HepG2 (cell line): ENCODE data around the gene ZFP36. TPM values are rescaled to one million over a fixed set of nuclear protein-coding genes. Genes with fewer than 3 reads are reported as not detected.

Experiments
- ATAC-seq: fragments of 200-7000 bp; cut with Tn5 transposase; 3 replicates; pipeline ENCODE4 v1.9.1; 2020; ENCODE audit warnings: mild to moderate bottlenecking, moderate library complexity
- BruUV-seq: library from RNA; stranded (reverse); fragments of 400-500 nt; replicated peaks from 2 replicates; lab custom pipeline; 2021; lab: Mats Ljungman, UMichigan
- CTCF ChIA-PET: fragments of 300-600 bp; formaldehyde crosslinking; extraction: SDS; loops from one replicate; lab custom pipeline; 2021; ENCODE audit warnings: low total read pairs, inconsistent platforms, low intra/inter-chr PET ratio; lab: Yijun Ruan, JAX
- POLR2A ChIA-PET: fragments of 350-600 bp; sonication (Branson Sonifier 250); formaldehyde crosslinking; loops from one replicate; lab custom pipeline; 2020; ENCODE audit warnings: antibody characterized with exemption, inconsistent platforms; lab: Yijun Ruan, JAX
- DNase-seq: peaks from one replicate; pipeline ENCODE4 v3.0.0-alpha.2; 2015; ENCODE audit warnings: low spot score
- FAIRE-seq: peaks from 3 replicates; lab custom pipeline; 2011; peaks lifted over from hg19 to GRCh38; lab: Jason Lieb, UNC
- H2AFZ ChIP-seq: one replicate; pipeline ENCODE4 v1.6.1; 2011; ENCODE audit warnings: low read length, inconsistent platforms
- H3K27ac ChIP-seq: fragments of 300-600 bp; 3 replicates; pipeline ENCODE4 v1.8.0; 2011; ENCODE audit warnings: mixed run types, mild to moderate bottlenecking, mixed read lengths, low read length, inconsistent platforms; ENCODE audit not compliant: insufficient read depth; ENCODE audit errors: extremely low read length
- H3K27me3 ChIP-seq, 2 experiments: fragments of 200-600 bp in 1 of 2; 2 replicates in 1 of 2; 3 replicates in 1 of 2; pipeline versions ENCODE4 v1.6.0 to v1.8.0; 2011; ENCODE audit warnings: low read length in 2 of 2, mild to moderate bottlenecking in 2 of 2, moderate library complexity in 2 of 2, inconsistent platforms in 1 of 2; ENCODE audit not compliant: insufficient read depth in 2 of 2, control insufficient read depth in 1 of 2
- H3K36me3 ChIP-seq, 2 experiments: fragments of 200-600 bp in 1 of 2; replicated peaks in 1 of 2; 2 replicates in 1 of 2; 3 replicates in 1 of 2; pipeline versions ENCODE4 v1.5.1 to v1.8.0; 2011; ENCODE audit warnings: low read length in 2 of 2, inconsistent platforms in 1 of 2; ENCODE audit not compliant: insufficient read depth in 2 of 2, control insufficient read depth in 1 of 2
- H3K4me1 ChIP-seq: 2 replicates; pipeline ENCODE4 v1.5.1; 2012; ENCODE audit warnings: low read length, inconsistent platforms; ENCODE audit not compliant: insufficient read depth
- H3K4me2 ChIP-seq: 2 replicates; pipeline ENCODE4 v1.6.0; 2011; ENCODE audit warnings: low read depth, low read length, inconsistent platforms
- H3K4me3 ChIP-seq, 3 experiments: fragments of 200-600 bp in 1 of 3; sonication (generic), shearing (Covaris generic) in 1 of 3; replicated peaks in 1 of 3; 2 replicates each; pipeline ENCODE4 v1.5.1; 2011 to 2016; ENCODE audit warnings: low read length in 3 of 3, inconsistent platforms in 2 of 3, low read depth in 2 of 3, mild to moderate bottlenecking in 2 of 3, control low read depth in 1 of 3, mixed read lengths in 1 of 3; ENCODE audit not compliant: insufficient read depth in 1 of 3
- H3K79me2 ChIP-seq: one replicate; pipeline ENCODE4 v1.6.1; 2011; ENCODE audit warnings: low read length, inconsistent platforms; ENCODE audit not compliant: insufficient read depth
- H3K9ac ChIP-seq: 2 replicates; pipeline ENCODE4 v1.6.0; 2011; ENCODE audit warnings: mild to moderate bottlenecking, low read depth, low read length, inconsistent platforms; ENCODE audit not compliant: insufficient read depth
- H3K9me3 ChIP-seq: 2 replicates; pipeline ENCODE4 v1.5.1; 2012; ENCODE audit warnings: mild to moderate bottlenecking, low read length
- H4K20me1 ChIP-seq: 2 replicates; pipeline ENCODE4 v1.6.0; 2011; ENCODE audit warnings: inconsistent platforms, mild to moderate bottlenecking, low read length, moderate library complexity; ENCODE audit not compliant: insufficient read depth
- CENPX ChIP-seq: sonication (generic); formaldehyde crosslinking; IDR thresholded peaks from 2 replicates; pipeline ENCODE4 v1.9.0; 2021; ENCODE audit warnings: mild to moderate bottlenecking, missing genetic modification reagents, moderate library complexity
- FIP1L1 ChIP-seq: fragments of 200-400 bp; formaldehyde crosslinking; IDR thresholded peaks from 2 replicates; pipeline ENCODE4 v1.6.1; 2018; ENCODE audit warnings: low read depth, mild to moderate bottlenecking, low read length, moderate library complexity, borderline replicate concordance; ENCODE audit not compliant: insufficient read depth
- IKZF1 ChIP-seq: fragments of 450-650 bp; IDR thresholded peaks from 2 replicates; pipeline ENCODE4 v1.7.1; 2016
- KDM1A ChIP-seq: IDR thresholded peaks from 2 replicates; pipeline ENCODE4 v1.6.1; 2016; ENCODE audit warnings: missing compliant biosample characterization
- PRDM15 ChIP-seq: sonication (generic); formaldehyde crosslinking; IDR thresholded peaks from 2 replicates; pipeline ENCODE4 v1.4.0; 2020; ENCODE audit warnings: missing genetic modification reagents
- RFX1 ChIP-seq: fragments of 450-650 bp; IDR thresholded peaks from 2 replicates; pipeline ENCODE4 v1.6.1; 2017
- SIX4 ChIP-seq: sonication (generic); formaldehyde crosslinking; IDR thresholded peaks from 2 replicates; pipeline ENCODE4 v1.4.0; 2020; ENCODE audit warnings: missing genetic modification reagents
- STAT5B ChIP-seq: sonication (generic); formaldehyde crosslinking; IDR thresholded peaks from 2 replicates; pipeline ENCODE4 v1.4.0; 2020; ENCODE audit warnings: missing genetic modification reagents
- STAT6 ChIP-seq: sonication (generic); formaldehyde crosslinking; IDR thresholded peaks from 2 replicates; pipeline ENCODE4 v1.4.0; 2020; ENCODE audit warnings: missing genetic modification reagents, mild to moderate bottlenecking, borderline replicate concordance
- ZNF350 ChIP-seq: sonication (generic); formaldehyde crosslinking; IDR thresholded peaks from 2 replicates; pipeline ENCODE4 v1.4.0; 2020; ENCODE audit warnings: mild to moderate bottlenecking, low read depth, missing genetic modification reagents, borderline replicate concordance
- ZNF609 ChIP-seq: sonication (generic); formaldehyde crosslinking; IDR thresholded peaks from 2 replicates; pipeline ENCODE4 v1.4.0; 2020; ENCODE audit warnings: mild to moderate bottlenecking, missing genetic modification reagents, borderline replicate concordance
- ZNF616 ChIP-seq: sonication (generic); formaldehyde crosslinking; IDR thresholded peaks from 2 replicates; pipeline ENCODE4 v1.5.0; 2020; ENCODE audit warnings: low read depth, mild to moderate bottlenecking, missing genetic modification reagents
- WGBS: methylation state at CpG from one replicate; pipeline ENCODE4 v1.1.6; 2017; ENCODE audit warnings: low lambda C conversion rate; 5-methylcytosine and 5-hydroxymethylcytosine counted together
- in situ Hi-C: cut with HindIII; loops from 2 replicates; pipeline ENCODE4 v1.10.0; 2017; ENCODE audit warnings: low pct_unique_long_range_greater_than_20kb; ENCODE audit not compliant: extremely low pct_ligation_motif_present
- intact Hi-C: fragments of 100-400 bp; cut with micrococcal nuclease; formaldehyde crosslinking; loops from one replicate; pipeline ENCODE4 v1.10.0; 2022; ENCODE audit not compliant: unreplicated experiment
- polyA plus RNA-seq, 8 experiments: library from polyadenylated mRNA; depleted of rRNA in 3 of 8; stranded (reverse) in 7 of 8; unstranded in 1 of 8; fragments of >200 nt; fragmentation: Illumina TruSeq in 4 of 8; extraction: Trizol in 4 of 8; gene quantifications; 2 replicates each; pipeline versions ENCODE4 v1.2.1 to v1.2.3, GENCODE V29; 2011 to 2016; ENCODE audit warnings: low read depth in 4 of 8, missing spikeins in 1 of 8, mixed read lengths in 1 of 8; ENCODE audit not compliant: insufficient read depth in 1 of 8
- total RNA-seq, 5 experiments: library from RNA; depleted of rRNA; stranded (reverse); fragments of >200 nt; fragmentation: Illumina TruSeq; extraction: Trizol; gene quantifications; 2 replicates each; pipeline ENCODE4 v1.2.3, GENCODE V29; 2016; ENCODE audit warnings: low read depth in 1 of 5

Gene ZFP36
- total and polyA plus RNA-seq, 2 of the 13 experiments (the other 11 are each of a cell fraction or from before 2014, with no cell fraction given) = 1.4 to 1.7 TPM

GRCh38 chr19:39448271-39448670, 41.6 kb downstream of the ZFP36 start:
- CTCF ChIA-PET = no interaction called here
- in situ Hi-C loops = no loop called here
- BruUV-seq = no TSS peak
- 0 out of 2 replicates have a peak, but pooled peaks cover 3% of the 10 kb centered on the region for H4K20me1 ChIP-seq
- H3K4me1 ChIP-seq = peaks cover 54% of the 10 kb centered on the region
- H3K27me3 ChIP-seq = peaks cover 0 to 3% of the 10 kb centered on the region in 2 experiments; a peak in 1 of 5 replicates
- peaks cover 11 to 25% of the 10 kb centered on the region in 2 experiments; a peak in 4 of 5 replicates for H3K36me3 ChIP-seq
- H3K27ac ChIP-seq = no peak overlapping the region
- H3K9me3 ChIP-seq = no peaks in the 10 kb centered on the region
- FAIRE-seq (no peak), DNase-seq (no peak), ATAC-seq (no peak)
- intact Hi-C loops = no loop called here
- 0 out of 2 replicates have a peak overlapping the region, but pooled peaks have one; percentile 8 for H3K9ac ChIP-seq
- POLR2A ChIA-PET = interaction anchor here (1.6 kb wide), 1 partner anchor 13 kb away, joined by 10 read pairs; the partner anchor contains the start of gene RPS16
- 90% methylated on average over 3 of the region's 3 CpGs for WGBS
- H2AFZ ChIP-seq = no peak overlapping the region
- no peak overlapping the region; a peak in 1 of 6 replicates for H3K4me3 ChIP-seq
- H3K79me2 ChIP-seq = peaks cover 80% of the 10 kb centered on the region
- H3K4me2 ChIP-seq = peak overlapping the region; percentile 85
- TF ChIP-seq STAT5B (CRISPR knock-in tag) (no peak), ZNF350 (CRISPR knock-in tag) (no peak), RFX1 (no peak), KDM1A (CRISPR knock-in tag) (no peak), PRDM15 (CRISPR knock-in tag) (no peak), STAT6 (no peak), FIP1L1 (no peak), IKZF1 (no peak), CENPX (CRISPR knock-in tag) (no peak), ZNF609 (CRISPR knock-in tag) (no peak), SIX4 (CRISPR knock-in tag) (no peak), ZNF616 (CRISPR knock-in tag) (no peak)
